GM18505 (cell line): Measurements from ENCODE around the gene CPT1A.
A peak's percentile ranks its signal among the peaks of the same experiment; 100 is the strongest.

Experiments used
- ATAC-seq: cut with Tn5 transposase; IDR thresholded peaks from one replicate; pipeline ENCODE4 v1.9.1; 2021; ENCODE audit not compliant: unreplicated experiment
- POLR2A ChIP-seq: IDR thresholded peaks from 4 replicates; pipeline ENCODE4 v1.6.1; 2011; ENCODE audit warnings: borderline replicate concordance; ENCODE audit not compliant: insufficient read depth, insufficient read length; ENCODE audit errors: extremely low read depth

Gene CPT1A

GRCh38 chr11:68843703-68844312, 2.1 kb upstream of the CPT1A start:
- no peak for ATAC-seq
- TF ChIP-seq POLR2A, result no peak

DNA sequence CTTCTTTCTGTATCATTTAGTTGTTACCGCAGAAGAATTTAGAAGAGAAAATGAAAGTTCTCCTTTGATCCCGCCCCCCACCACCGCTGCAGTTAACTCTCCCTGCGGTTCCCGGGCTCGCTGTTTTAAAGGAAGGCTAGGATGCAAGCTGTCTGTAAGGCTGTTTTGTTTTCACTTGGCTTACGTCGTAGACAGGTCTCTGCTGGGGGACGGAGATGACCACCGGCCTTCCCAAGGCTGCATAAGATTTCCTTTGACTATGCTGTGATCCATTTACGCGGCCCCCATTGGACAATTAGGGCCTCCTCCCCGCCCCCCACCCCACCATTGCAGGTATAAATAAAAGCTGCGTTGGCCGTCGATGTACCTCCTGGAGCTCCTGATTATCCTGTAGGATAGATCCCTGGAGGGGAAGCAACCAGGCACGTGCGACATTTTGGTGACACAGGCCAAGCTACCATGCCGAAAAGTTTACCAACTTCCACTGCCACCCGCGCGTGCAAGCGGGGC, 1.4 kb upstream of the CPT1A start:
- ATAC-seq, result no peak
- no peak for TF ChIP-seq POLR2A

GRCh38 chr11:68842427-68843051, 823 bp upstream of the CPT1A start:
- TF ChIP-seq POLR2A, result no peak
- no peak for ATAC-seq

GRCh38 chr11:68840661-68841653, 759 bp downstream of the CPT1A start:
- ATAC-seq, result no peak
- TF ChIP-seq POLR2A, result no peak

DNA sequence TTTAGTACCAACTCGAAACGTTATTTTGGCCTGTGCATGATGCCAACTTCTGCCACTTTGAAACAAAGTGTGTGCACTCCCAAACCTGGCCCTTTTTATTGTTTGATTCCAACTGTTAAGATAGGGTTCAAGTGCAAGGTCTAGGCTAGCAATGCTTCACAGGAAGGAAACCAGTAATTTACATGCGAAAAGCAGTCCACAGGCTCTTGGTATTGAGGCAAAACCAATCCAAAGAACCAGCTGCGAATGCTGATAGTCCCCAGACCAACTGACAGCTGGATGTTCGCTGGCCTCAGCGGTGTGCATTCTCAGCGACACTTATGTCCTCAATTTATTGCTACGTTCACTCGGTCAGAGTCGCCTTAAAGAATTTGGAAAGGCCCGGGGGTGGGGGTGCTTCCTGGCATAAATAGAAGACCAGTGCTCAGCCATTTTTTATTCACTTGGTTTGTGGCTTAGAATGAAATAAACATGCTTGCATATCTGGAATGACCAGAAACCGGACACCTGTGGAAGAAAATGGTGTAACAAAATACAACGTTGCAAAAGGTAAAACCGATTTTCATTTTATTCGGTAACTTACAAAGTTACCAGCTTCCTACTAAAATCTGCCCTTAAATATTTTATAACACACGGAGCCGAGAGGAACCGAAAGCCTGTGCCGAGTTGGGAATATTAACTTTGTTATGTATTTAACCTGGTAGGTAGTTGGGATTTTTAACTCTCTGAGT, 1.6 kb downstream of the CPT1A start:
- TF ChIP-seq POLR2A, result no peak
- ATAC-seq, result no peak

DNA sequence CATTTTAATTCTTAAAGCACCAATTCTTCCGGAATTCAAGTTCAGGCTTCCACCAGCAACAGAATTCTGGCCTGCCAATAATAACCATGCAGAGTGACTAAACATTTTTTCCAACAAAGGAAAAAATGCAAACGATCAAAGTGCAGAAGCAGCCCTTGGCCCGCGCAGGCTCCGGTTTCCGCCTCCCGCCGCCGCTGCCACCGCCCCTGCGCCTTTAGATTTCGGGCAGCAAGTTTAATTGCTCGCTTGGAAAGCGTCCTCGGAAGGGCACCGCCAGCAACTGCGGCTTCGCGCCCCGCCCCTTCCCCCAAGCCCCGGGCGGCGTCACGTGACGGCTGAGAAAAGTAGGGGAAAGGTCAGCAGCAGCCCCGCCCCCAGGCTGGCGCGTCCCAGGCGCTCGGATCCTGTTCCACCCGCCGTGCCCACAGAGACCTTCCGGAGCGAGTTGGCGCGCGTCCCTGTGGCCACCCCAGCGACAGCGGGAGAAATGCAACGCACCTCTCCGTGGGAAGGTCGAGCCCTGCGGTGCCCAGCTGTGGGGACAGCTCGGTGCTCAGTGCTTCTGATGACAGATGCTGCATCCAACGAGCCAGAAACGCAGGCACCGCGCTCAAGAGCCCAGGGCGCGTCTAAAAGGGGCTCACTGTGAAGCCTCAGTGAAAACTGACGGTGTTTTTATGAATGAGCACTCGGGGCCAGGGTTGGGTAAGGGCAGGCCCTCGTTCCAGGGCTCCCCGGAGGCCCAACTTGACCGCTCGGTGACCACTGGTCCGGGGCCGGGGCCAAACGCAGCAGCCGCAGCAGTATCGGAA, 2.5 kb downstream of the CPT1A start:
- ATAC-seq, result peak; percentile 49

DNA sequence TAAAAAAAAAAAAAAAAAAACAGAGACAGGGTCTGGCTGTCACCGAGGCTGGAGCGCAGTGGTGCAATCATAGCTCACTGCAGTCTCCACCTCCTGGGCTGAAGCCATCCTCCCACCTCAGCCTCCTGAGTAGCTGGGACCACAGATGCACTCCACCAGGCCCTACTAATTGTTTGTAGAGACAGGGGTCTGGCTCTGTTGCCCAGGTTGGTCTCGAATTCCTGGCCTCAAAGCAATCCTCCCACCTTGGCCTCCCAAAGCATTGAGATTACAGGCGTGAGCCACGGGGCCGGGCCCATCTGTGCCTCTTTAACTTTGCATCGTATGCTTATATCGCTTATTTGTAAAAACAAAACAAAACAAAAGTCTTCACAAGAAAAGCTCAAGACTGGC, 3.1 kb downstream of the CPT1A start:
- no peak for TF ChIP-seq POLR2A
- ATAC-seq, result no peak

More for the DNA sequence above, 2.5 kb downstream of the CPT1A start:
- TF ChIP-seq POLR2A, result no peak

- ATAC-seq, result no peak
- no peak for TF ChIP-seq POLR2A
Observed at GRCh38 chr11:68837583-68838571, 3.8 kb downstream of the CPT1A start.

DNA sequence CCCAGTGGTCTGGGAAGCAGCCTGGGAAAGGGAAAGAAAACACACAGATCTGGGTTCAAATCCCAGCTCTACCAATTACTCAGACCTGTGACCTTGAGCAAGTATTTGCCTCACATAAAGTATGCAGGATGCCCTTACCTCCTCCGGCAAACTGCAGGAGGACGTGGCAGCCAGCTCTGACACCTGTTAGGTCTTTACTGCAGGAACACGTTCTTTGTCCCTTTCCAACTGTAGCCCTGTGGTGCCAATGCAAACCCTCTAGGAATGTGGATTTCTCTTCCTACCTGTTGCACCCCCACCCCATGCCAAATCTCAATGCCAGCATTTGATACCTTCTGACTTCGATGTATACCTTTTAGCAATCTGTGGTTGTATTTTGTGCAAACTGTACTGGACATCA, 6.0 kb downstream of the CPT1A start:
- ATAC-seq, result no peak

DNA sequence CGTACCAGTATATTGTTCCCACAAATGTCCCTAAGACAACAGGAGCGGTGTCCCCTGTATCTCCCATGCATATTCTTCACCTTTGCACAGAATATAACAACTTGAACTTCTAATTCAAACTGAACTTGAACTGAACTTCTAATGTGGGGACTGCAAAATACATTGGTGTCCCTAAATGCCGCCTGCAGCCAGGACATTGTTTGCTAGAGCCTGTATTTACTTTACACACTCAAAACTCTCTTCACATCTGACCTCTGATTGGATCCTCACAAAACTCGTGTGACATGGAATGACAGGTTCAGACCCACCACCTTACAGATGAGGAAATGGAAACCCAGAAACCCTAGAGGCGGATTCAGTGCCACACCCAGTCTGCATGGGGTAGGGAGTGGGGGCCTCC, 6.4 kb downstream of the CPT1A start:
- ATAC-seq, result no peak
- no peak for TF ChIP-seq POLR2A

More for the DNA sequence above, 6.0 kb downstream of the CPT1A start:
- TF ChIP-seq POLR2A, result no peak
